ENCODE measurements around the gene EXD2. TPM values are rescaled to one million over a fixed set of nuclear protein-coding genes. Genes with fewer than 3 reads are reported as not detected.

EXD2 gene
- total and polyA plus RNA-seq, 2 of the 13 experiments (the other 11 are each of a cell fraction or from before 2014, with no cell fraction given): 9.5 to 15.1 TPM

DNA sequence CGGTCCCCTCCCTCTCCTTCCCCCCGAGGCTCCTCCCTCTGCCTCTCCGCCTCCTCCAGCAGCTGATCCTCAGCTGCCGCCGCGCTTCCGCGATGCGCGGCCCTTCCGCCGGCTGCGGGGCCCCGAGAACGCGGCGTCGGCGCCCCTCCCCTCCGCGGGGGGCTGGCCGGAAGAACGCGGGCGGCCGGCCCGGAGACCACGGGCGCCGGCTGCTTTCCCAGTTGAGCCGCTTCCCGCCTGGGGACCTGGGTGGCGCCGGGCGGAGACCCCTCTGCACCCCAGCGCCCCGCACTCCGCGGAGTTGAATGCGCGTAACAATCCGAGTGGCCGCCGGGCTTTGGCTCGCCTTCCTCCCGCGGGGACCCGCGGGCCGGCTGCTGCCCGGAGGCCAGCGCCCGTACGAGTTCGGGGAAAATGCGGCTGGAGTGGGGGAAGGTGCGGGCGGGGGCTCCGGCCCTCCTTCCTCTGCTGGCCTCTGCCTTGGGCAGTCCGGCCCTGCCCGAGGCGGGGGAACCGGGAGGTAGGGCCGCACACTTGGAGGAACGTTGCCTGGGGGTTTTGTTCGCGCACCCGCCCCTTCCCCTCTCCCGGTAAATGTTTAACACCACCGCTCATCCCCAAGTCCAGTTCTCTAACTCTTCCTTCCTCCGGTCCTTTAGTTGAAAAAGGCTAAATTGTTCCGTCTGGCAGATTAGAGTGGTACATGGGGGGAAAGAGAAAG, 38.0 kb upstream of the EXD2 start (continued):
- TF ChIP-seq PAX8 (CRISPR knock-in tag; IDR thresholded peaks at IDR 0.05; ENCODE audit: borderline replicate concordance) (no peak), AGO1 (IDR thresholded peaks at IDR 0.05; ENCODE audit: low read depth, low read length, poor library complexity, severe bottlenecking) (peak; percentile 83), GATAD1 (CRISPR knock-in tag; IDR thresholded peaks at IDR 0.05) (0 out of 2 replicates have a peak, but pooled peaks have one; percentile 58), NFKBIZ (CRISPR knock-in tag; IDR thresholded peaks at IDR 0.05) (no peak), ZFP1 (CRISPR knock-in tag; IDR thresholded peaks at IDR 0.05) (no peak), PHF20 (CRISPR knock-in tag; IDR thresholded peaks at IDR 0.05) (peak; percentile 36), GATA4 (IDR thresholded peaks at IDR 0.05; ENCODE audit: borderline replicate concordance, low read depth) (0 out of 2 replicates have a peak, but pooled peaks have one; percentile 15), ZNF775 (CRISPR knock-in tag; IDR thresholded peaks at IDR 0.05; ENCODE audit: borderline replicate concordance) (no peak), FOXC1 (CRISPR knock-in tag; IDR thresholded peaks at IDR 0.05; ENCODE audit: borderline replicate concordance) (peak; percentile 70; the same call in 1 of the 2 replicates), KDM1A (CRISPR knock-in tag; IDR thresholded peaks at IDR 0.05) (no peak), HHEX (CRISPR knock-in tag; IDR thresholded peaks at IDR 0.05) (no peak), ZKSCAN8 (CRISPR knock-in tag; IDR thresholded peaks at IDR 0.05; ENCODE audit: borderline replicate concordance) (no peak), CBX1 (IDR thresholded peaks at IDR 0.05; ENCODE audit: low read depth) (no peak)
- TF ChIP-seq, protein P1, sequence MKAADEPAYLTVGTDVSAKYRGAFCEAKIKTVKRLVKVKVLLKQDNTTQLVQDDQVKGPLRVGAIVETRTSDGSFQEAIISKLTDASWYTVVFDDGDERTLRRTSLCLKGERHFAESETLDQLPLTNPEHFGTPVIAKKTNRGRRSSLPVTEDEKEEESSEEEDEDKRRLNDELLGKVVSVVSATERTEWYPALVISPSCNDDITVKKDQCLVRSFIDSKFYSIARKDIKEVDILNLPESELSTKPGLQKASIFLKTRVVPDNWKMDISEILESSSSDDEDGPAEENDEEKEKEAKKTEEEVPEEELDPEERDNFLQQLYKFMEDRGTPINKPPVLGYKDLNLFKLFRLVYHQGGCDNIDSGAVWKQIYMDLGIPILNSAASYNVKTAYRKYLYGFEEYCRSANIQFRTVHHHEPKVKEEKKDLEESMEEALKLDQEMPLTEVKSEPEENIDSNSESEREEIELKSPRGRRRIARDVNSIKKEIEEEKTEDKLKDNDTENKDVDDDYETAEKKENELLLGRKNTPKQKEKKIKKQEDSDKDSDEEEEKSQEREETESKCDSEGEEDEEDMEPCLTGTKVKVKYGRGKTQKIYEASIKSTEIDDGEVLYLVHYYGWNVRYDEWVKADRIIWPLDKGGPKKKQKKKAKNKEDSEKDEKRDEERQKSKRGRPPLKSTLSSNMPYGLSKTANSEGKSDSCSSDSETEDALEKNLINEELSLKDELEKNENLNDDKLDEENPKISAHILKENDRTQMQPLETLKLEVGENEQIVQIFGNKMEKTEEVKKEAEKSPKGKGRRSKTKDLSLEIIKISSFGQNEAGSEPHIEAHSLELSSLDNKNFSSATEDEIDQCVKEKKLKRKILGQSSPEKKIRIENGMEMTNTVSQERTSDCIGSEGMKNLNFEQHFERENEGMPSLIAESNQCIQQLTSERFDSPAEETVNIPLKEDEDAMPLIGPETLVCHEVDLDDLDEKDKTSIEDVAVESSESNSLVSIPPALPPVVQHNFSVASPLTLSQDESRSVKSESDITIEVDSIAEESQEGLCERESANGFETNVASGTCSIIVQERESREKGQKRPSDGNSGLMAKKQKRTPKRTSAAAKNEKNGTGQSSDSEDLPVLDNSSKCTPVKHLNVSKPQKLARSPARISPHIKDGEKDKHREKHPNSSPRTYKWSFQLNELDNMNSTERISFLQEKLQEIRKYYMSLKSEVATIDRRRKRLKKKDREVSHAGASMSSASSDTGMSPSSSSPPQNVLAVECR (CRISPR knock-in tag; IDR thresholded peaks at IDR 0.05; ENCODE audit: borderline replicate concordance): peak; percentile 86
- TF ChIP-seq, protein P2, sequence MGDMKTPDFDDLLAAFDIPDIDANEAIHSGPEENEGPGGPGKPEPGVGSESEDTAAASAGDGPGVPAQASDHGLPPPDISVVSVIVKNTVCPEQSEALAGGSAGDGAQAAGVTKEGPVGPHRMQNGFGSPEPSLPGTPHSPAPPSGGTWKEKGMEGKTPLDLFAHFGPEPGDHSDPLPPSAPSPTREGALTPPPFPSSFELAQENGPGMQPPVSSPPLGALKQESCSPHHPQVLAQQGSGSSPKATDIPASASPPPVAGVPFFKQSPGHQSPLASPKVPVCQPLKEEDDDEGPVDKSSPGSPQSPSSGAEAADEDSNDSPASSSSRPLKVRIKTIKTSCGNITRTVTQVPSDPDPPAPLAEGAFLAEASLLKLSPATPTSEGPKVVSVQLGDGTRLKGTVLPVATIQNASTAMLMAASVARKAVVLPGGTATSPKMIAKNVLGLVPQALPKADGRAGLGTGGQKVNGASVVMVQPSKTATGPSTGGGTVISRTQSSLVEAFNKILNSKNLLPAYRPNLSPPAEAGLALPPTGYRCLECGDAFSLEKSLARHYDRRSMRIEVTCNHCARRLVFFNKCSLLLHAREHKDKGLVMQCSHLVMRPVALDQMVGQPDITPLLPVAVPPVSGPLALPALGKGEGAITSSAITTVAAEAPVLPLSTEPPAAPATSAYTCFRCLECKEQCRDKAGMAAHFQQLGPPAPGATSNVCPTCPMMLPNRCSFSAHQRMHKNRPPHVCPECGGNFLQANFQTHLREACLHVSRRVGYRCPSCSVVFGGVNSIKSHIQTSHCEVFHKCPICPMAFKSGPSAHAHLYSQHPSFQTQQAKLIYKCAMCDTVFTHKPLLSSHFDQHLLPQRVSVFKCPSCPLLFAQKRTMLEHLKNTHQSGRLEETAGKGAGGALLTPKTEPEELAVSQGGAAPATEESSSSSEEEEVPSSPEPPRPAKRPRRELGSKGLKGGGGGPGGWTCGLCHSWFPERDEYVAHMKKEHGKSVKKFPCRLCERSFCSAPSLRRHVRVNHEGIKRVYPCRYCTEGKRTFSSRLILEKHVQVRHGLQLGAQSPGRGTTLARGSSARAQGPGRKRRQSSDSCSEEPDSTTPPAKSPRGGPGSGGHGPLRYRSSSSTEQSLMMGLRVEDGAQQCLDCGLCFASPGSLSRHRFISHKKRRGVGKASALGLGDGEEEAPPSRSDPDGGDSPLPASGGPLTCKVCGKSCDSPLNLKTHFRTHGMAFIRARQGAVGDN (CRISPR knock-in tag; IDR thresholded peaks at IDR 0.05): peak; percentile 69
- TF ChIP-seq, protein P3, sequence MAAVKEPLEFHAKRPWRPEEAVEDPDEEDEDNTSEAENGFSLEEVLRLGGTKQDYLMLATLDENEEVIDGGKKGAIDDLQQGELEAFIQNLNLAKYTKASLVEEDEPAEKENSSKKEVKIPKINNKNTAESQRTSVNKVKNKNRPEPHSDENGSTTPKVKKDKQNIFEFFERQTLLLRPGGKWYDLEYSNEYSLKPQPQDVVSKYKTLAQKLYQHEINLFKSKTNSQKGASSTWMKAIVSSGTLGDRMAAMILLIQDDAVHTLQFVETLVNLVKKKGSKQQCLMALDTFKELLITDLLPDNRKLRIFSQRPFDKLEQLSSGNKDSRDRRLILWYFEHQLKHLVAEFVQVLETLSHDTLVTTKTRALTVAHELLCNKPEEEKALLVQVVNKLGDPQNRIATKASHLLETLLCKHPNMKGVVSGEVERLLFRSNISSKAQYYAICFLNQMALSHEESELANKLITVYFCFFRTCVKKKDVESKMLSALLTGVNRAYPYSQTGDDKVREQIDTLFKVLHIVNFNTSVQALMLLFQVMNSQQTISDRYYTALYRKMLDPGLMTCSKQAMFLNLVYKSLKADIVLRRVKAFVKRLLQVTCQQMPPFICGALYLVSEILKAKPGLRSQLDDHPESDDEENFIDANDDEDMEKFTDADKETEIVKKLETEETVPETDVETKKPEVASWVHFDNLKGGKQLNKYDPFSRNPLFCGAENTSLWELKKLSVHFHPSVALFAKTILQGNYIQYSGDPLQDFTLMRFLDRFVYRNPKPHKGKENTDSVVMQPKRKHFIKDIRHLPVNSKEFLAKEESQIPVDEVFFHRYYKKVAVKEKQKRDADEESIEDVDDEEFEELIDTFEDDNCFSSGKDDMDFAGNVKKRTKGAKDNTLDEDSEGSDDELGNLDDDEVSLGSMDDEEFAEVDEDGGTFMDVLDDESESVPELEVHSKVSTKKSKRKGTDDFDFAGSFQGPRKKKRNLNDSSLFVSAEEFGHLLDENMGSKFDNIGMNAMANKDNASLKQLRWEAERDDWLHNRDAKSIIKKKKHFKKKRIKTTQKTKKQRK (IDR thresholded peaks at IDR 0.05; ENCODE audit: low read length): no peak

All from HepG2 (cell line).